NCI-H2029 treated with DMSO at 0.1 percent for 48 hours (cell line): ENCODE measurements around the gene VTCN1.

Experiments used
- DNase-seq: peaks from one replicate; lab custom pipeline; 2025; lab: John Stamatoyannopoulos, UW

The VTCN1 gene

GRCh38 chr1:117096951-117097408 is 113.7 kb downstream of the VTCN1 start:
- no peak for DNase-seq

- DNase-seq, result no peak
These were observed 115.7 kb downstream of the VTCN1 start for GRCh38 chr1:117094841-117095604.

DNA sequence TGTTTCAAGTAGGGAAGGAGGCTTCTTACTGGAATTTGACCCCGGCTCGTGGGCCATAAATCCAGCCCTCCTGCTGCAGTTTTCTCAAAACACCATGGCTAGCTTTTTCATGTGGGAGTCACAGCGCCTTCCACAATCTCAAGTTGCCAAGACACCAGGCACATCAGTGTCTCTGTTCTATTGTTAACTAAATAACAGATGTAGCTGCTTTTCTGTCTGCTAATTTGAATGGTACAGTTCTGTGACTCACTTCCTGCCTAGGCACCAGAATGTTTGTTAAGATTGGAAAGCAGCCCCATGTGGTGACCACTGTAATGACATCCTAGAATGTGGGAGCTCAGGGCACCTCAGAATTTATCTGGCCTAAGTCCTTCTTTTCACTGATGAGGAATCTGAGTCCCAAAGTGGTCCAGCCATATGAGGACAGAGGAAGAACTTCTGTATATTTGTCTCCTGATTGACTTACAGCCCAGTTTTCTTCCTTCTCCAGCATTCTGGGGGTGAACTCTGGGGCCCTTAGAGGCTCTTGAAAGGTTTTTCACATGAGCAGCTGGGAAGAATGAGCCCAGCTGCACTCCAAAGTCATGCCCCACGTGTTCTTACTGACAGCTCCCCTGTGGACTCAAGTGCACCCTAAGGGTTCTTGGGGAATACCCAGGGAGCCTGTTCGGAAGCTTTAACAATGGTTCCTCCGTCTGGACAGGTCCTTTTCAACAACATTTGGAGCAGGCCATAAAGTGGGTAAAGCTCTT is 116.7 kb downstream of the VTCN1 start:
- DNase-seq, result no peak
